NCI-H2081 (cell line): ENCODE results near the gene RIOX2.

Experiments
- DNase-seq, 2 experiments: peaks; one replicate each; lab custom pipeline; 2025; lab: John Stamatoyannopoulos, UW

RIOX2 gene

DNA sequence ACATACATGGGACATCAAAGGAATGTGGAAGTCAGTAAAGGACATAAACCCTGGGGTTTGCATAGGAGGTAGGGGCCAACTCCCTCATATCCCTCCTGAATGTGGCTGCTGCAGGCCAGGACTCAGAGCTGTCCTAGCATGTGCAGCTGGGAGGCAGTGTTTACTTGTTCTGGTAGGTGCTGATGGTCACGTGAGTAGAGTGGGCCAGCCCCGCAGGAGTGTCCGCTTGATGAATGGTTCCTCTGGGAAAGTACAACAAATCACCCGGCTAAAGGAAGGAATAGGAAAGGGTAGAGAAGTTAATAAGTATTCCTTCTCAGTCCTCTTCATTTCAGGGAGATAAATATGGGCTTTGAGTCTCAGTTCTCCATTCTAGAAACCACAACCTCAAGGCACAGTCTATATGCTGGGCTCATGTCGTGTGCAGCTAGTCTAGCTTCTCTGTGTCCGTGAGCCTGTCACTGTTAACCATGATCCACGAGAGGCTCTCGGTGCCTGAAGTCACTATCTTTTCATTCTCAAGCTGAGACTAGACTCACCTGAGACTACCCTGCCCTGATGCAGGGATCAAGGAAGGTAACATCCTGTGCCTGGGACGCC lies 17.9 kb downstream of the RIOX2 start:
- DNase-seq: no peak

DNA sequence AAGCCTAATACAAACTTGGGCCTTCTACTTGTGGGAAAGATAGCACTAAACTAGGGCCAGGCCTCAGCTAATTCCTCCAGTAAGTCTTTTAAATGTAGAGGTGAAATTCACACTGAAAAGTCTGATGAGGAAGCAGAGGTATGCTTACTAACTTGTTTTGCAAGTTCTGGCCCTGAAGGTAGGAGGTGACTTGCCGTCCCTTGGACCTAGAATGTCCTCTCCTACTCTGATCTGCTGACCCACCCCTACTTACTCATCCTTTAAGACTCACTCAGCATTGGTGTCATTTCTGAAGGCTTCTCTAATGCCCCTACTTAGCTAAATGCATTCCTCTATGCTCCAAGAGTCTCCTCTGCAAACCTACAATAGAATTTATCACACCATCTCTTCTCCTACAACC lies 19.4 kb downstream of the RIOX2 start:
- no peak for DNase-seq

DNA sequence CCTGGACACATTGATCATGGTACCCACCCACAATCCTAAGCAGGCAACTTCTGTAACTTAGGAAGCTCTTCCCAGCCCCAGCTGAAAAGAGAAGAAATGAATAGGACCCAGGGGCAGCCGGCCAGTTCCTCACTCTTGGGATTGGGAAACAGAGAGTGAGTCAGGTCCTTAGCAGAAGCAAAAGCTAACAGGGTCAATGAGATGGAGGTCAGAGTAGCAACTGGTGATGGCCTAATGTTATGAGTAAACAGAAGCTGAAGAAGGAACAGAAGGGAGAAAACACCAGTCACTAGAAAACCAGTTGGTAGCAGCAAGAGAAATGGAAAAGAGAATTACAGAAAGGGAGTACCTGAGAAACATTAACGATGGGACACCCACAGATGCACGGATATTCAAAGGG lies 20.0 kb downstream of the RIOX2 start:
- DNase-seq: no peak

GRCh38 chr3:97950360-97950759 lies 21.9 kb downstream of the RIOX2 start:
- DNase-seq: no peak

DNA sequence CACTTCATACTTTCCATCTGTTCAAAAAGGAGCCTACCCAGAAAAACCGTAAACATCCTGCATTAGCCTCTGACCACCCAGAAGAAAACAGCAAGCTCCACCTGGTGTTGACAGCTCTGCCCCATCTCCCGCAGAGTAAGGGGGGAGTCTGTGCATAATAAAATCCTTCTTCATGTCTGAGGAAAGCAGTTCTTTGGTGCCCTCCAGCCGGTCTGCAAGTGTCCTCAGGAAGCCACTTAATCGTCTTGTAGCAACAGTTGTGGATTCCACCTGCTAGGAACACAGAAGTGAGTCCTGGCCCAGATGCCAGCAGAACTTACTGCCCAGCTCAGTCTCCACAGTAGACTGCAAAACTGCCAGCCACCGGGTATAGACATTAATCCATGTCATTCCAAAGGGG lies 22.5 kb downstream of the RIOX2 start:
- DNase-seq: no peak

DNA sequence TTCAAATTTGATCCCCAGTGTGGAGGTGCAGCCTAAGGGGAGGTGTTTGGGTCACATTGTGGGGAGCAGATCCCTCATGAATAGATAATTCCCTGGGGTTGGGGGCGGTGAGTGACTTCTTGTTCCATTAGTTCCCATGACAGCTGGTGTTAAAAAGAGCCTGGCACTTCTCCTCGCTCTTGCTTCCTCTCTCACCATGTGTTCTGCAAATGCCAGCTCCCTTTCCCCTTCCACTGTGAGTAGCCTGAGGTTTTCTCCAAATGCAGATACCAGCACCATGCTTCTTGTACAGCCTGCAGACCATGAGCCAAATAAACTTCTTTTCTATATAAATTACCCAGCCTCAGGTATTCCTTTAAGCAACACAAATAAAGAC lies 23.1 kb downstream of the RIOX2 start:
- DNase-seq: no peak

DNA sequence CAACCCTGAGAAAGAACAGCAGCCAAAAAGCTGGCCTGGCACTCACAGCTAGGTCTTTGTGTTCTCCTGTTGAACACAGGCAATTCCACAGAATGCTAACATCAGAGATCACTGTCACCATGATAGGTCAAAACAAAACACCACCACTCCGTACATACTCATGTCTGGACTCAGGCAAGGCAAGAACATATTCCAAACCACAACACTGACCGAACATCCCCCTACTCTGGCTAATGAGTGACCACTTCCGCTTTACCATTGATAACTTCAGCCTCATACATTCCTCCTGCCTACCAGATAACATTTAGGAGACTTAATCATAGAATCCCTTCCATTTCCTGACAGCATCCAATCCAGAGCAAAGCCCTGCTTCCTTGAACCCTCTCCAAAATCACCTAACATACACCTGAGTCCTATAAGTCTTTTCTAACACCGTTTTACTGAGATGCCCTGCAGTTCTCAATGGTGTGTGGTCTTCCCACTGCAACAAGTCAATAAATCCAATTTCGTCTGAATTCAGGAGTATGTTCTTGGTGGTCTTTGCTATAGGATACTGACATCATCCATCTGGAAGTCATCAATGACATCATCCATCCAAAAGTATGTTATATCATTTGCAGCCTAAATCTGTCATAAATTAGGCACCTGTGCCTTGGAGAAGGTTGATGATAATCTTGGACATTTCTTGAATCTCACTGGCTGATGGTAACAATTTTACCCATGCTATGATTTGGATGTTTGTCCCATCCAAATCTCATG lies 23.7 kb downstream of the RIOX2 start:
- no peak for DNase-seq

DNA sequence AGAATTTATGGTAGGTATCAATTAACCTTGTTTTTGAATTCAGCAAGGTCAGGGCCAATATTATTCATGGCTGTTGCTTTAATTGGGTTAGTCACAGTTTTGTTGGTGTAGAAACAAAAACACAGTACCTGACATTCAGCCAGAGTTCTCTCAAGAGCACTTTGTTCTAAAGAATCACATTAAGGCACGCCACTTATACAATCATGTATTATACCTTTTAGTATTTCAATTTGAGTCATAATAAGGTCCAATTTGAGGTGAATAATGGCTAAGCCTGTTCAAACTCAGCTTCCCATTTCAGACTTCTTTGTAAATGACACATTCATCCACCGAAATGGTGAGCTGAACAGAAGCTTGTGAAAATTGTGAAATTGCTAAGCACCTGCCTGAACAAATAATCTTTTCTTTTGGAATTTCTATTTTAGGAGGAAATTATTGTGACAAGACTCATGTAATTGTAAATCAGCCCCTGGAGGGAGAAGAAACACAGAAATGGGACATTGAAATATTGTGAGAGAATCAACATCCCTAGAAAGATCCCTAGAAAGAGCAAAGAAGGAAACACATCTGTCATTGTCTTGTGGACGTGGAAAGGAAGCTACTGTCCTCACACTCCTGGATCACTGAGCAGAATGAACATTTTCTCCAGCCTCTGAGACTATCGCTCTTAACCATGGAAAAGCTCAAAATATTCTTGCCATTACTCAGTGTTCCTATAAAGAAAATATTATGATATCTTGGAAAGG lies 29.3 kb downstream of the RIOX2 start:
- DNase-seq: peak; percentile 77 to 94

- DNase-seq: peak in 1 of 2 experiments; percentile 57
Observed at GRCh38 chr3:97940034-97940433, 32.2 kb downstream of the RIOX2 start.

DNA sequence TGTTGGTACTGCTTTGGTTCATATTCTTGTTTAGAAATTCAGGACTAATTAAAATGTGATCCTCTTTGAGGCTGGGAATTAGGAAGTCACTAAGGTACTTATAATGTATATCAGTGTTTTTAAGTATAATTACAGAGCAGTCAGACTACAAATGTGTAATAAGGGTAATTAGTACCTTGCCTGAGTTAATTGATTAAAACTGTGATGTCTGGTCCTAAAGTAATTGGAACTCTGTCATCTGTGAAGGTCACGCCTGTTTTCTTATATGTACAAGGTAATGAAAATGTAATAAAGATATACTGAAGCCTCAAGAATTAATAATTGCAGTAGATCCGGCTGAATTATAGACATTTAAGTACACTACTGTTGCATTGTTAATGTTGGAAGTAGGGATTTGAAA lies 32.8 kb downstream of the RIOX2 start:
- no peak for DNase-seq

DNA sequence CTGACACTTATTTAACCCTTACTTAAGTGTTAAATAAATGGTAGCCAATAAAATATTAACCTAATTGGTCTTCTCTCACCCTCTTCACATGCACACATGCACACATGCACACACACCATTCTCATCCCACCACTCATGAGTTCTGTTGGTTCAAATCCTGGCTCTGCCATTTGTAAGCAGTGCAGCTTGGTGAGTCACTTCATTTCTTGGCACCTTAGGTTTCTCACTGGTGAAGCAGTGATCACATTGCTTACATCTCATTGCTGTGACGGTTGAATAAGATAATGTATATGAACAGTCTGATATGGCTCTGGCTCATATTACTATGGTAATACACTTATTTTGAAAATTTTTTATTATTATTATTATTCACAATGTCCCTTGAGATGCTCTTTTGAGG lies 33.8 kb downstream of the RIOX2 start:
- no peak for DNase-seq

GRCh38 chr3:97937205-97937604 lies 35.0 kb downstream of the RIOX2 start:
- no peak for DNase-seq

DNA sequence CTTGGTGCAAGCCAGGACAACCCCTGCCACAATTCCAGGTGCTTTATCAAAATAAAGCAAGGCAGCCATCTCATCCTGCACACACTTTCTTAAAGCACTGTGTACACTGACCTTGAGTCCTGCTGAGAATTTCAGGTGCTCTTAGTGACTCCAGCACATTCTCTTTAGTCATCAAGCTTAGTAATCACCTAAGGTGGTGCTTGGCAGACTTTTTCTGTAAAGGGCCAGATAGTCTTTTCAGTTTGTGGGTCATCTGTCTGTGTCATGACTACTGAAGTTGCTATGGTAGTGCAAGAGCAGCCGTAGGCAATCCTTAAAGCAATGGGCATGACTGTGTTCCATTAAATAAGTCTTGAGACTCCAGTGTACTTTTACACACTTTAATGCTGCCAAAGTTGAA lies 36.4 kb downstream of the RIOX2 start:
- no peak for DNase-seq

- DNase-seq: no peak
Observed at GRCh38 chr3:97934980-97935695, 37.1 kb downstream of the RIOX2 start.

GRCh38 chr3:97932387-97932801 lies 39.8 kb downstream of the RIOX2 start:
- no peak for DNase-seq

- DNase-seq: no peak
Observed at GRCh38 chr3:97931218-97931617, 41.0 kb downstream of the RIOX2 start.

- no peak for DNase-seq
Observed at GRCh38 chr3:97930018-97930417, 42.2 kb downstream of the RIOX2 start.

GRCh38 chr3:97928986-97929385 lies 43.2 kb downstream of the RIOX2 start:
- no peak for DNase-seq

DNA sequence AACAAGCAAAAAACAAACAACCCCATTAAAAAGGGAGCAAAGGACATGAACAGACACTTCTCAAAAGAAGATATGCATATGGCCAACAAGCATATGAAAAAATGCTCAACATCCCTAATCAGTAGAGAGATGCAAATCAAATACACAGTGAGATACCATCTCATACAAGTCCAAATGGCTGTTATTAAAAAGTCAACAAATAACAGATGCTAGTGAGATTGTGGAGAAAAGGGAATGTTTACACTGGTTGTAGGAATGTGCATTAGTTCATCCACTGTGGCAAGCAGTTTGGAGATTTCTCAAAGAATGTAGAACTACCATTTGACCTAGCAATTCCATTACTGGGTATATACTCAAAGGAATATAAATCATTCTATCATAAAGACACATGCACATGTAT lies 44.5 kb downstream of the RIOX2 start:
- no peak for DNase-seq

DNA sequence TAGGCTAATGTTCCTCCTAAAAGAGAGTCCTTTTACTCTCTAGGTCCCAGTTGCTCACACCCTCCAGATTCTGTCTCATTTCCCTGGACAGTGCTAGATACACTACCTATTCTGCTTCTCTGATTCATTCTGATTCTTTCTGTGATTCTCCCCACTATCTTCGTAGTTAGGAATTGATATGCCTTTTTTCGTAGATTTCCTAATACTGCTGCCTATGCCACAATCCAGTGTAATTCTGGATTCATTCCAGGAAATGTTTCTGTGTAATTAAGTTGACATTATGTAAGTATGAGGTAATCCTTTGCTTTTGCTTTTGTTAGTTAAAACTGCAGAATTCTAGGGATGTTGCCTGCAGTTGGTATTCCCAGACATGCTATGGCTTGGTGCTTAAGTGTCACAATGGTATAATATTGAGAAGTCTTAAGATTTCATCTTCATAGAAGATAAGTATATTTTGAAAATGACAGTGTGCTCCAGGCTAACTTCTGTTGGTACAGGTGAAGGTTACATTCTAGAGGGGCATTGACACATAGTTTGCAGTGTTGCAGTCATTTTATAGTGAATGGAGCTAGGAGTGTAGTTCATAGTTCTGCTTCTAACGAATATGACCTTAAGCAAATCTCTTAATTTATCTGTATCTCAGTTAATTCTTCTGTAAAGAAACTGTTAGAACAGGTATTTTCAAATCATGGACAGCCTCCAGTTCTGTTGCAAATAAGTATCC lies 54.3 kb downstream of the RIOX2 start:
- DNase-seq: no peak

GRCh38 chr3:97916576-97916975 lies 55.7 kb downstream of the RIOX2 start:
- DNase-seq: no peak

GRCh38 chr3:97914388-97914787 lies 57.8 kb downstream of the RIOX2 start:
- DNase-seq: no peak
